GM12891 (cell line): Measurements from ENCODE around the gene IFT27.

Experiments used
- DNase-seq: peaks from one replicate; pipeline ENCODE4 v3.0.0; 2011; ENCODE audit warnings: low spot score; ENCODE audit not compliant: insufficient read length
- FAIRE-seq: peaks from 2 replicates; lab custom pipeline; 2011; peaks lifted over from hg19 to GRCh38; lab: Jason Lieb, UNC
- PAX5 ChIP-seq: IDR thresholded peaks from 2 replicates; pipeline ENCODE4 v1.6.1; 2011; ENCODE audit warnings: low read length, moderate library complexity, mild to moderate bottlenecking; ENCODE audit not compliant: insufficient read depth, severe bottlenecking
- POLR2A ChIP-seq: IDR thresholded peaks from 2 replicates; pipeline ENCODE4 v1.6.1; 2011; ENCODE audit warnings: low read depth, low read length, control low read depth
- POLR2AphosphoS5 ChIP-seq: IDR thresholded peaks from 2 replicates; pipeline ENCODE4 v1.6.1; 2011; ENCODE audit warnings: low read depth, low read length, control low read depth
- POU2F2 ChIP-seq: IDR thresholded peaks from 2 replicates; pipeline ENCODE4 v1.6.1; 2011; ENCODE audit warnings: low read depth, mild to moderate bottlenecking, control low read depth, low read length, moderate library complexity
- SPI1 ChIP-seq: IDR thresholded peaks from 2 replicates; pipeline ENCODE4 v1.6.1; 2011; ENCODE audit warnings: low read depth, low read length, control low read depth
- TAF1 ChIP-seq: IDR thresholded peaks from 2 replicates; pipeline ENCODE4 v1.6.1; 2011; ENCODE audit warnings: low read depth, low read length, control low read depth

The IFT27 gene

GRCh38 chr22:36778020-36778419 lies 2.1 kb upstream of the IFT27 start:
- FAIRE-seq (no peak), DNase-seq (no peak)

GRCh38 chr22:36776722-36777121 lies 803 bp upstream of the IFT27 start:
- DNase-seq (no peak), FAIRE-seq (peak; percentile 31)
- no peak for TF ChIP-seq POLR2AphosphoS5
- TF ChIP-seq SPI1 = no peak
- no peak for TF ChIP-seq PAX5
- no peak for TF ChIP-seq POU2F2
- TF ChIP-seq TAF1 = no peak
- TF ChIP-seq POLR2A = no peak

More at GRCh38 chr22:36778020-36778419, 2.1 kb upstream of the IFT27 start:
- TF ChIP-seq POLR2A (no peak), POU2F2 (no peak), SPI1 (no peak), POLR2AphosphoS5 (no peak), PAX5 (no peak), TAF1 (no peak)

- peak; percentile 30 for DNase-seq
- TF ChIP-seq PAX5 = no peak
- no peak for TF ChIP-seq POLR2A
- TF ChIP-seq POLR2AphosphoS5 = no peak
- no peak for TF ChIP-seq POU2F2
- TF ChIP-seq TAF1 = no peak
- no peak for TF ChIP-seq SPI1
- FAIRE-seq = no peak
Measured at GRCh38 chr22:36775586-36775963, 344 bp downstream of the IFT27 start.

GRCh38 chr22:36773935-36774334 lies 2.0 kb downstream of the IFT27 start:
- TF ChIP-seq SPI1 (peak; percentile 38; the same call in 1 of the 2 replicates), TAF1 (no peak)
- FAIRE-seq = no peak
- no peak for DNase-seq

GRCh38 chr22:36772451-36772850 lies 3.5 kb downstream of the IFT27 start:
- no peak for TF ChIP-seq POLR2A
- TF ChIP-seq POLR2AphosphoS5 = no peak
- no peak for TF ChIP-seq PAX5
- no peak for TF ChIP-seq POU2F2
- FAIRE-seq = no peak
- DNase-seq = no peak

- DNase-seq (no peak), FAIRE-seq (no peak)
- no peak for TF ChIP-seq POLR2AphosphoS5
- TF ChIP-seq POLR2A = no peak
- TF ChIP-seq POU2F2 = no peak
- no peak for TF ChIP-seq PAX5
- no peak for TF ChIP-seq TAF1
- TF ChIP-seq SPI1 = no peak
Measured at GRCh38 chr22:36771356-36772063, 4.4 kb downstream of the IFT27 start.

- no peak for TF ChIP-seq POLR2A
- no peak for TF ChIP-seq POLR2AphosphoS5
- no peak for TF ChIP-seq POU2F2
- TF ChIP-seq SPI1 = no peak
- TF ChIP-seq TAF1 = no peak
- no peak for TF ChIP-seq PAX5
- FAIRE-seq (no peak), DNase-seq (no peak)
Measured at GRCh38 chr22:36770513-36771231, 5.2 kb downstream of the IFT27 start.

GRCh38 chr22:36769541-36770512 lies 6.1 kb downstream of the IFT27 start:
- TF ChIP-seq PAX5 = no peak
- TF ChIP-seq SPI1 = no peak
- no peak for TF ChIP-seq POLR2A
- TF ChIP-seq POLR2AphosphoS5 = no peak
- no peak for TF ChIP-seq POU2F2
- no peak for TF ChIP-seq TAF1
- DNase-seq = no peak
- no peak for FAIRE-seq

GRCh38 chr22:36768616-36769015 lies 7.3 kb downstream of the IFT27 start:
- FAIRE-seq = no peak
- TF ChIP-seq POLR2A (no peak), TAF1 (no peak), POLR2AphosphoS5 (no peak), SPI1 (no peak), PAX5 (no peak), POU2F2 (no peak)
- DNase-seq = no peak

- no peak for DNase-seq
- no peak for FAIRE-seq
- TF ChIP-seq POLR2A (no peak), POLR2AphosphoS5 (no peak), TAF1 (no peak), SPI1 (no peak), PAX5 (no peak), POU2F2 (no peak)
Measured at GRCh38 chr22:36768141-36768540, 7.8 kb downstream of the IFT27 start.
